Right renal pelvis (tissue), 4 donors: ENCODE data around the gene WWTR1. TPM values are rescaled to one million over a fixed set of nuclear protein-coding genes. Genes with fewer than 3 reads are reported as not detected.

Experiments
- DNase-seq, 4 donors: peaks; one replicate each; pipeline ENCODE4 v3.0.0-alpha.2; 2013; ENCODE audit warnings: low read depth in 4 of 4, low spot score in 3 of 4, missing footprints in 1 of 4
- polyA plus RNA-seq, 4 donors: library from polyadenylated mRNA; unstranded; fragments of 120-200 nt; gene quantifications; one replicate each; pipeline ENCODE4 v1.2.1, GENCODE V29; 2013; ENCODE audit not compliant: insufficient read length in 4 of 4

The WWTR1 gene
- polyA plus RNA-seq, 4 donors = 93.4 to 109 (median 108) TPM

DNA sequence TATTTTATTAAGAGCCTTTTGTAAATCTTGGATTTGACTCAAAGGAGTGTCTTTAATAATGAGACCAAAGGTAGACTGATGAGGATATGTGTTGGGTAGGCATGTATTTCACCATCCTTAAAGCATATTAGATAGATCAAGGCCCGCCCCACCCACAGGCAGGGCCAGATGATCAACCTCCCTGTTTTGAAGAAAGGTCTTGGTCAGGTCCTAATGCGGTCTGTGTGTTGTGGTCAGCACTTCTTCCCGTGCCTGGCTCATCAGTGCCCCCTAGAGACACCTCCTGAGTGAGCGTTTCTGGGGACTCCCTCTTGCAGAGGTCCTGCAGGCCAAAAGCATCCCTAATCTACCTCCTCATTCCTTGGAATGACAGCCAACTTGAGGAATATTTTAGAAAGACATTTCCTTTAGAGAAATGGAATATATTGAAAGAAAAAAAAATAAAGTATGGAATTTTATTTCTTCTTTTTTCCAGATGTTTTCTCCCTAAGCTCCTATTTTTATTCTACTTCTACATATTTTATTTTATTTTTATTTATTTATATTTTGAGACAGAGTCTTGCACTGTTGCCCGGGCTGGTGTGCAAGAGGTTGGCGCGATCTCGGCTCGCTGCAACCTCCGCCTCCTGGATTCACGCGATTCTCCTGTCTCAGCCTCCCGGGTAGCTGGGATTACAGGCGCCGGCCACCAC, 177.4 kb downstream of the WWTR1 start:
- DNase-seq = peak; percentile 61 to 72 (median 72)

DNA sequence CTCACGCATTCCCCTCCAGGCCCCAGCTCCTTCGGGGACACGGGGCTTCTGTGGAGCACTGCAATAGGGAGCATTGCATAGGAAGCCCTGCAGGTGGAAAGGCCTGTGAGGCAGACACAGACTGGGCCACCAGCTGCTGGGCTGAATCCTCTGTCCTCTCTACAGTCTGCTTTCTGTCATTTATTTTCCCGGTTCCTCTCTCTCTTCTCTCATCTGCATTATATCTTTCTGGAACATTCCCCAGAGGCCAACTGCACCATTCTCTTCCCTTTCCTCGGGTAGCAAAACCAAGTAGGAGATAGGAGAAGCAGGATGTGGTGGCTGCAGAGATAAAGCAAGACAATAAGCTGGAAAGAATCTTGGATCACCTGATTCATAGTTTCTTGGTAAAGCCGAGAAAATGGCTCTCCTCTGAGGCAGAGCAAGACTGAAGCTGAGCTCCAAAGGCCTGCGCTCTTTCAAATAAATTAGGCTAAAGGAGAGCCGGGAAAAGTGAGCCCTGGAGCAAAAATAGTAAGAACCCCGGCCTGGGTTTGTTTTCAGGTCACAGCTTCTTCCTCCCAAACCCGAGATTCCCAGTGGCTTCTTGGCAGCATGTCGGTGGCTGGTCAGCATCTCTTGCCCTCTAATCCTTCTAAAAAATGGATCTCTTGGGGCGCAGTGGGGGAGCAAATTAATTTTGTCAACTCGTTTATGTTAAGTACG, 178.1 kb downstream of the WWTR1 start:
- DNase-seq = peak in 1 of 4 donors; percentile 27

DNA sequence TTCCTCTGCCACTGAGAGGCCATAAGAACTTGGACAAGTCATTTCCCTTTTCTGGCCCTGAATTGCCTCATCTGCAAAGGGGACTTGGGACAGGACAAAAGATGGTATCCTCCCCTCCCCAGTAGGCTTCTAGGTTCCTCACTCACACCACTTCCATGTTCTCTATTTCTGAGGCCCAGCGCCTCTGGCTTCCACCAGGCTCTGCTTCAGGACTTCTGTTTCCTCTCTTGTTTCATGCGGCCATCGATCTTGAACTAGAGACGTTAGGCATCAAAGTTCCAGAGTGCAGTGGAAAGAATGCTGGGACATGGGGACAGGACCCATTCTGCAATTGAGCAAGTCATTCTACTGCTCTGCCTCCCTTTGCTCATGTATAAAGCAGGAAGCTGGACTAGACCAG, 181.6 kb downstream of the WWTR1 start:
- DNase-seq = no peak

DNA sequence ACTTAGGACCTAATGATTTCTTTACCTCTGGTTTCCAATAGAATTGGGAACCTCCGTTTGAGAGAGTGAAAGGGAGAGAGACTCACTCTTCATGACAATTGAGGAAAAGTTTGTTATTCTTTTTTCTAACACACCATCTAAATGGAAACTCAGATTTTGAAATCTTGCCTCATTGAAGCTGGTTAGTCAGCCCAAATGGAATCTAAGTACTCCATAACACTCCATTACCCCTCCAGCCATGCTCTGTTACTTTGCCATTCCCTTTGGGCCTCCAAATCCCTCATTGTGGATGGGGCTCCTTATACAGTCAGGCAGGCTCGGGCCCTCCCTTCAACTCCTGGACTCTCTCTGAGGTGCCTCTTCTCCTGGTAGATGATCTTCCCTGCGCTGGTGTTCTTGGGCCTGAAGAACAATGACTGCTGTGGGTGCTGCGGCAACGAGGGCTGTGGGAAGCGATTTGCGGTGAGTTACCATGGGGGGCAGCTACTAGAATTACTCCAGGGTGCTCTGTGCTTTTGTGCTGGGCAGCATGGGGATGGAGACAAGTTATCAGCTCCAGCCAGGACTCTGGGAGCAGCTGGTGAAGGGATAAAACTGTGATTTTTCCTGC, 182.3 kb downstream of the WWTR1 start:
- DNase-seq = no peak

DNA sequence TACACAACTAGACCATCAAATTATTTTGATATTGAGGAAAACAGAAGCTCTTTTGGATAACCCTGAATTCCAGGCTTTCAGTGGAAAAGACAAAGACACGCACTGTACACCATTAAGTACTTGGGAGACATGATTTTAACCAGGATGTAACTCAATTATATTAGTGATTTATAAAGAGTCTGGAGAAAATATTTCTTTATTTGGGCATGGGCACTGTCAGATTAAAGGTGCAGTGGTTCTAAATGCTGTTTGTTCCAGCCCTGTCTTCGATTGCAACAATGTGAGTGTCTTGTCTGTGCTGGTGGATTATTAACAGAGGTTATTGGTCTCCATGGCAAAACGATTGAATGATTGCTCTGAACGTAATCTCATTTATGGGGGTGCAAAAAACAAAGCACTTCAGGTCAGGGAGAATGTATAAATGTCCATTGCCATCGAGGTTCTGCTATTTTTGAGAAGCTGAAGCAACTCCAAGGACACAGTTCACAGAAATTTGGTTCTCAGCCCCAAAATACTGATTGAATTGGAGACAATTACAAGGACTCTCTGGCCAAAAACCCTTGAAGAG, 183.5 kb downstream of the WWTR1 start, which contains the start of gene TM4SF4:
TSS of gene TM4SF4 (plus strand) at position 448 of the 568 bp plus-strand sequence. CDS start 181 bp downstream, outside the sequence.
- no peak for DNase-seq

DNA sequence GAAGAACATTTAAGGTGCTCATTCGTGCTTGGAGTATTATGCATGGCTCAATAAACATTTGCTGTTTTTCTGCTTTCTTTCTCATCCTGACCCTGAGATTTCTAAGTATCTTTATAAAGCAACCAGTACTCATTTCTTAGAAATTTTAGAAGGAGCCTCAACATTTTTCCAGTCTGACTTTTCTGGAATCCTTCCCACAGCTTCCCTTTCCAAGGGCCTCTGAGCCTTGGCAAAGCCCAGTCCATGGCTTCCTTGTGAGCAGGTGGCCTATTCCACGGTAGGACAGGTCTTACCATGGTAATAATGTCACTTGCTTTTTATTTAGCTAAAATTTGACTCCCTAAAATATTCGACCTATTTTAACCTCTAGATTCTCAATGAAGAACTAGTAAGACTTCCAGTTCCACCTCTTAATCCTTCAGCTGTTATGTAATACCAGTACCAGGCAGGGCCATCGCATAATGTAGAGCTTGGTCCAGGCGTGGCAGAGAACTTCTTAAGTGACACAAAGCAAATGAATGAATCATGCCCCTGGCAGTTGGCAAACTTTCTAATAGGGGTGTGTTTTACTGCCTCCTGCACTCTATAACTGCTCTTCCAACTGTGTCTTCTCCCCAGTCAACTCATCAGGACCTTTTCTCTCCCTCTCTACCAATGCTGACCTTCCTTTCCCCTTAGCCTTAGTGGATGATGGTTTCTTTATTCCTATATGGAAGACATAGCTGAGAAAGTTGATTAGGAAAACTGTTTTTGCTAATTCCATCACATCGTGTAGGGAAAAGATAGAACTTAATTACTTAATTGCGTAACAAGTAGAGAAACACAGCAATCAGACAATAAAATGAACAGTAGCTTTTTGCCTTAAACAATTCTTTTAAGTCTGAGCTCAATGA, 184.2 kb downstream of the WWTR1 start:
- no peak for DNase-seq

DNA sequence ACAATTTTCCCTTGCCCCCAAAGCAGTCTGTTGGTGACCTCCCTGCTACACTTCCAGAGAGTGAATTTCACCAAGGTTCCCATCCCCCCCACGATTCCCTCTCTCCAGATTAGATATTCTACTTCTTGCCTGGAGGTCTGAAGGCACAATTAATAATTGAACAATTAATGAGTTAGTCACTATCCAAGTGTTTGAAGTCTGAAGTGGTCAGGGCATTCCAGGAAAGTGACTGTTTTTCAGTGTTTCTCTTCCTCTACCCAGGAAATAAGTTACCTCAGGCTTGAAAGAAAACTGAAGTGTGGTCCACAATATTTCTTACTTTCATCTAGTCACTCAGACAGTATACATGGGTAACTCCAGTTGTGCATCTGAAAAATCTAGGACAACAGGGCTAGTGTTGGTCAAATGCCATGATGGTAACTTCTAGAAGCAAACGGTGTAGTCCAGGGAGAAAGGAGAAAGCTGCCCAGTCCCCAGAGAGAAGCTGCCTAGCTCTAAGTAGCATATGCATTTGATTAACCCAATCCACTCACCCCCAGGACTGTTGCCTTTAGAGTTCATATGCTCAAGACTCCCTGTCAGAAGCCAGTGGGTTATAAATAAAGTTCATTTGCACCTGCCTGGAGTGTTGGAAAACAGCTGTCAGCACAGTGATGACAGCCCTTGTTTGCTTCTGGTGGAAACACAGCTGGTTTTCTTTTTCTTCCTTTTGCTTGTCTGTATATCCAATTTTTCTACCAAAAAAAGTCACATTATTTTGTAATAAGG, 185.6 kb downstream of the WWTR1 start:
- DNase-seq = peak in 1 of 4 donors; percentile 50

DNA sequence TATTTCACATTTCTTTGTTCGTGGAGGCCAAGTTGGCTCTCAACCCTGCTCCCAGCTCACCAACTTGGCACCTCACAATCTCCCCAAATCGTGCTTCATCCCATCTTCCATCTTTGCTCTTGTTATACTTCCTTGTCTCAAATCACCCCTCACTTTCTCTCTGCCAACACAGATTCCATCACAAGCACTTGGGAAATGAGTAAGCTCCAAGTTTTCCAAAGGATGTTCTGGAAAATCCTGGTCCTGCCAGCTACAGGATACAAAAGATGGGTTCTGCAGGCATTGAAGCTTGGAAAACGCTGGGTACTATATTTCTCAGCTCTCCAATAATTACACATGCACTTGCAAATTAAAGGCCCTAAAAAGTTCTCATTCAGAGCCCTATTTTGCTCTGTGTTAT, 187.4 kb downstream of the WWTR1 start:
- no peak for DNase-seq

DNA sequence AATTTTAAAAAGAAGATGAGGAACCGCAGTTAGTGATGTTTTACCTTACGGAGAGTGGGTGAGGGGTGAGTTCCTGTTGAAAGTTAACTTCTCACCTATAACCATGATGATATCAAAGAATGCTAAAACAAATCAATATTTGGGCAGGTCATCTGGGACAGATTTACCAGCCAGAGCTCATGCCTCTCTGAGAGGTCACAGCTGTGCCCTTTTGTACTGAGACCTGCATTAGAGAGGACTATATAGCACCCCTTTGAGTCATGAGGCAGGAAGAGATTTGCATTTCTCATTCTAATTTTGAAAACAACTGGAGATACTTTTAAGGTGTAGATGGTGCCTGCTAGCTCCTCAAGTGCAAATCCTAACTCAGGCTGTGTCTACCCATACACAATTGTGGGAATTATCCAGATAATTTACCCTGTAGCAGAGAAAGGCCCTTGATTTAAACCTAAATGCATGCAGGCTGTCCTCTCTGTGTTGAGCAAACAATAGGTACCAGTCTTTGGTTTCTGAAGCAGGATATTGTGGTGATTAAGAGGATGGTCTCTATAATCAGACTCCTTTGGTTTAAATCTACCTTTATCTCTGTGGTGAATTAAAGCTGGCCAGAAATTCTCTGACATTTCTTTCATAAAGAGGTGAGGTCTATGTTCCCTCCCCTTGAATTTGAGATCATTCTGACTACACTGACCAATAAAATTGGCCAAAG, 189.2 kb downstream of the WWTR1 start:
- no peak for DNase-seq

Other genes starting within 250 kb of the WWTR1 start
- 1 to 10 TPM; 1.1 to 3.5 (median 2.3) TPM for gene TM4SF4, start 183.3 kb downstream of the WWTR1 start, polyA plus RNA-seq
- gene COMMD2, start 94.5 kb upstream of the WWTR1 start, polyA plus RNA-seq = 10 to 100 TPM; 55.9 to 75.3 (median 68.3) TPM
- under 1 TPM in 1 of 4 donors, not detected in 3; 0.17 TPM for gene ANKUB1, start 134.5 kb upstream of the WWTR1 start, polyA plus RNA-seq
- 100 to 1,000 TPM in 3 of 4 donors, 10 to 100 TPM in 1; 88.3 to 112 (median 110) TPM for gene RNF13, start 155.2 kb upstream of the WWTR1 start, polyA plus RNA-seq